GM11168 (cell line): ENCODE measurements around the gene MVB12B.

Experiments used
- in situ Hi-C: fragments of 300-500 bp; cut with MboI; formaldehyde crosslinking; loops from one replicate; pipeline ENCODE4 v1.12.0; 2022; ENCODE audit warnings: low sequenced_read_pairs; ENCODE audit not compliant: unreplicated experiment

The MVB12B gene

DNA sequence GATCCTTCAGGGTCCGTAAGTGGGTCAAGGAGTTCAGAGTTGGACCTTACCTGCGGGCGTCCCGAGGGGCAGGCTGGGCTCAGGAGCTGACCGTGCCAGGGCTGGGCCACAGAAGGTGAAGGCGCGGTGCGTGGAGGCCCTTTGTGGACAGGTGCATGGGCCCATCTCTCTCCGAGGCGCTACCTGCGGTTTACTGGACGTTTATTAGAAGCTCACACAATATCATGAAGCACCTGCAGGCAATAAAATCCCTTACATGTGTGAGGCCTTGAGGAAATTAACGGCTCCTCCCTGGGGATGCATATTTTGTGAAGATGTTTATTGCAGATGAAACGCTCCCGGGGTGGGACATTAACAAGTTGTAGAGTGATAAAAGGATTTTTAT lies 207.3 kb downstream of the MVB12B start:
- in situ Hi-C loops = no loop called here

GRCh38 chr9:126534431-126535186 lies 208.0 kb downstream of the MVB12B start:
- in situ Hi-C loops = no loop called here

GRCh38 chr9:126536131-126536530 lies 209.5 kb downstream of the MVB12B start:
- in situ Hi-C loops = no loop called here

DNA sequence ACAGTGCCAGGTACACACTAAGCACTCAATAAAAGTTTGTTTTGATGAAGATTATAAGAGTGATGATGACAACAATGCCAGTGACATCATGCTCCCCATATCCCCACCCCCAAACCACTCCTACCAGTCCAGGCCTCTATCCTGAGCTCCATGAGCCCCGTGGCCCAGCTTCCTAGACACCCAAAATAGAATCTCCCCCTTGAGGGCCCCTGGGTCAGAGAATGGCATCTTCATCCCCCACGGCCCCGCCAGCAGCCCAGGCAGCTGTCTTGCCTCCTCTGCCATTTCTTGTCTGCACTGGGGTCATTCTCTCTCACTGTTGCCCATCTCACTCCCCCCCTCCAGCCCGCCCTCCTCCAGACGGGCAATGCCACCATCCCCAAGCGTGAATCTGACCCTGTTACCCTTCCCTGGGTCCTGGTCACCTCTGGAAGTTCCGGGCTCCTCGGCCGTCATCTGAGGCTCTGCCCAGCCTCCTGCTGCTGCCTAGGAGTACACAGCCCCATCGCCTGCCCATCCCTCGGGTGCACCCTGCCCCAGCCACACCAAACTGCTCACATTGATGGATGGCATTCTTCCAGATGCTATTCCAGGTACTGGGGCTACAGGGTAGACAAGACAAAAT lies 210.3 kb downstream of the MVB12B start:
- in situ Hi-C loops = no loop called here

- in situ Hi-C loops = no loop called here
Observed at GRCh38 chr9:126538550-126538949, 211.9 kb downstream of the MVB12B start.

DNA sequence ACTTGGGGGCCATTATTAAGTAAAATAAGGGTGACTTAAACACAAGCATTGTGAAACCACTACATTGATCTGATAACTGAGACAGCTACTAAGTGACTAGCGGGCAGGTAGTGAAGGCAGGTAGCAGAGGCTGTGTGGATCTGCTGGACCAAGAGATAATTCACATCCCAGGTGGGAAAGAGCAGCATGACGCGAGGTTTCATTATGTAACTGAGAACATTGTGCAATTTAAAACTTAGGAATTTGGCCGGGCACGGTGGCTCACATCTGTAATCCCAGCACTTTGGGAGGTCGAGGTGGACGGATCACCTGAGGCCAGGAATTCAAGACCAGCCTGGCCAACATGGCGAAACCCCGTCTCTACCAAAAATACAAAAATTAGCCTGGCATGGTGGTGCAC lies 213.8 kb downstream of the MVB12B start:
- in situ Hi-C loops = loop anchor here (5.0 kb wide), 1 partner anchor 38 kb away; no protein-coding TSS in a partner anchor

DNA sequence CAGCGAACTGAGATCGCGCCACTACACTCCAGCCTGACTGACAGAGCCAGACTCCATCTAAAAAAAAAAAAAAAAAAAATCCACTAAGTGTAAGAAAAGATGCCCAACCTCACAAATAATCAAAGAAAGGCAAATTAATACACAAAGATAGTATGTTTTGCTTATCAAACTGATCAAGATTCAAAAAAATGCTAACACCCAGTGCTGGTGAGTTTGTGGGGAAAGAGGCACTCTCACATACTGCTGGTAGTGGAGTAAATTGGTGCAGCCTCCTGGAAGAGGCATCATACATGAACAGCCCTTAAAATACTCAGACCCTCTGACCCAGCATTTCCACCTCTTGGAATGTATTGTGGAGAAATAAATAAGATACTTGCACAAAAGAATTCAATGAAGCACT lies 216.9 kb downstream of the MVB12B start:
- in situ Hi-C loops = loop anchor here (5.0 kb wide), 1 partner anchor 41 kb away; no protein-coding TSS in a partner anchor

GRCh38 chr9:126545106-126545505 lies 218.5 kb downstream of the MVB12B start:
- in situ Hi-C loops = no loop called here

DNA sequence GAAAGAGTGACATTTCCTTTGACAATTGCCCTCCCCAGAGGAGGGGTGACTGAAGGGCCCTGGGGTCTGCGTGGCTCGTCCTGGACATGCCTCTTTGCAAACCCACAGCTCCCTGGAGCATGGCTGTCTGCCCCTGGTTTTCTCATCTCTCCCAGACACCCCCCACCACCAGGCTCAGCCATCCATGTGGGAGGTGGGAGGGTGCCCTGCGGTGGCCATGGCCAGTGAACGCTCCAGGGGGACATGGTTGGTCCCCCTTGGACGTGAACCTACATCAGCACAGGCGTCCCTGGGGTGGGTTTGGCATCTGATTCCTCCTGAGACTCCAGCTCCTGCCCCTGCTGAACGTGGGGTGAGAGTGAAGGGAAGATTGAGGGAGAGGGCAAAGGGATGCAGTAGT lies 219.4 kb downstream of the MVB12B start:
- in situ Hi-C loops = no loop called here

GRCh38 chr9:126548312-126548711 lies 221.7 kb downstream of the MVB12B start:
- in situ Hi-C loops = no loop called here

DNA sequence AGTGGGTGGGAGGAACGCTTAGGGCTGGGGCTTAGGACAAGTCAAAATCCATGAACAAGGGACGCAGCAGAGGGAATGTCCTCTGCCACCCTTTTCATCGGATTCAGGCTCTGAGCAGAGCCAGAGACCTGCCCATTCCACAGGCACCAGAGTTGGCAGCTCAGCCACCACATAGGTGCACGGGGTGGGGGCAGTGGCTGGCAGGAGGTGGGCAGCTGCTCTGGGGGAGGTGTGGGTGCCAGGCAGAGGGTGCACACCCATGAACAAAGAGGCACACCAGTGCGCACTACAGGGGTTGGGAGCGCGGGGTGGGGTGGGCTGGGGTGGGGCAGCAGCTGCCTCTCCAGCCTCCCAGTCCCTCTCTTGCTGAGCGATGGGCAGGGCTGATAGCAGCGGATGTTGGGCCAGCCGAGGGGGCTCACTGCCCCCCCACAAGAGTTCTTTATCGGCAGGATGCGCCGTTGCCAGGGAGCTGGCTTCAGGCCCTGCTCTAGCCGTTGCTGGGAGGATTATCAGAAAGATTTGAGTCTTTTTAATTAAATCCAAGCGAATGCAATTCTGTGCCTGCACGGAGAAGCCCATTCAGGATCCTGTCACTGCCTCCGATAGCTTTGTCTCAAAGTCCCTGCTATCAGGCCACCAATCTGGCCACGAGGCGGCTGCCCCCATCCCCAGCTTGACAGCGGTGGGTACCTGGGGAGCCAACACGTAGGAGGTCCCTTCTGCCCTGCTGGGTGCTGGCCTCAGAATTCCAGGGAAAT lies 222.8 kb downstream of the MVB12B start:
- in situ Hi-C loops = loop anchor here (10.0 kb wide), 1 partner anchor 245 kb away; no protein-coding TSS in a partner anchor

DNA sequence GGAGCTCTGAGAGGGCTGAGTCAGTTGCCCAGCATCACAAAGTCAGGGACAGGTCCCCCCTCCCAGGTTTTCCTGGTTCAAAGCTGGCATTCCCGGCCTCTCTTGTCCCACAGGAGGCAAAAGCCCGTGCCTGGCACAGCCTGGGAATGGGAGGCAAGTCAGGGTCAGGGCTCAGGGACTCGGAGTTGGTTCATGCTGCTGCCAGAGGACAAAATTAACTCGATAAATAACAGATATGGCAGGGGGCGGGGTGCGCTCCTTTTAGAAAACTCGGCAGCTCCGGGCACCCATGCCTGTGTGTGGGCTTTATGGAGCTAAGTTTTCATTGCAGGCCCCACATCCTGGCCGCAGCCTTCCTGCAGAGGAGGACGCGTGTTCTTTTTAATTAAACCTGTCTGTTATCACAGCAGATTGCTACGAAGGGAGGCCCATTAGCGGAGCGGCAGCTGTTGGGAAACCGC lies 224.3 kb downstream of the MVB12B start:
- in situ Hi-C loops = loop anchor here (10.0 kb wide), 1 partner anchor 246 kb away; no protein-coding TSS in a partner anchor

DNA sequence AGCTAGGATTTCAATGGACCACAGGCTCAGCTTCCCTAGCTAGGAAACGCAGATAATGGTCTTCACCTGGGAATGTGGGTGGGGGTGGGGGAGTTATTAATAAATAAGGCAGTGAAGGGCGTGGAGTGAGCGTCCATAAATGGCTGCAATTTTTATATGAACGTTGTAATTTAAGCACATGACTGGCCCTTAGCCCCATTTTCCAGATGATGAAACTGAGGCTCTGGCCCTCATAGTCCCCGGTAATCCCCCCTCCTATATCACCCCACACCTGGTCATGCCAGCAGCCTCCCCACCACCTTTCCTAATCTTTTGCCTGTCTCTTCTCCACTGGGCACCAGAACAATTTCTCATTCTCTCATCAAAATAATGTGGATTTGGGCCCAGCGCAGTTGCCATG lies 225.2 kb downstream of the MVB12B start:
- in situ Hi-C loops = loop anchor here (10.0 kb wide), 1 partner anchor 247 kb away; no protein-coding TSS in a partner anchor

DNA sequence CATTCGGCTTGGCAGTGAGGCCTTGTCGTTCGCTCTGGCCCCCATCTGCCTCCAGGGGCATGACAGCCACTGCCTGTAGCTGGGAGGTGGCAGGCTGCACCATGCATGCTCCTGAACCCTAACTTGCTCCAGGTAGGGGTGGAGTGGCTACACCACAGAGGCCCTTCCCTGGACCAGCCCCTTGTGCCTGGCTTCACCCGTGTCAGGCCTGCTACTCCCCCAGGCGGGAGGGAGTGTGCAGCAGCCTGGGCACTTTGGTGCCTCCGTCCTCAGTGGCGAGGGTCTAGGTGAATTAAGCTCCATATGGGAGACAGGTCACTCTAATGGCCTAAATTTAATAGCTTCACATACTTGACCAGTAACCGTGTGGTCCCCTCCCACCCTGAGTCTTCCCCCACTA lies 227.7 kb downstream of the MVB12B start:
- in situ Hi-C loops = loop anchor here (10.0 kb wide), 1 partner anchor 249 kb away; no protein-coding TSS in a partner anchor

DNA sequence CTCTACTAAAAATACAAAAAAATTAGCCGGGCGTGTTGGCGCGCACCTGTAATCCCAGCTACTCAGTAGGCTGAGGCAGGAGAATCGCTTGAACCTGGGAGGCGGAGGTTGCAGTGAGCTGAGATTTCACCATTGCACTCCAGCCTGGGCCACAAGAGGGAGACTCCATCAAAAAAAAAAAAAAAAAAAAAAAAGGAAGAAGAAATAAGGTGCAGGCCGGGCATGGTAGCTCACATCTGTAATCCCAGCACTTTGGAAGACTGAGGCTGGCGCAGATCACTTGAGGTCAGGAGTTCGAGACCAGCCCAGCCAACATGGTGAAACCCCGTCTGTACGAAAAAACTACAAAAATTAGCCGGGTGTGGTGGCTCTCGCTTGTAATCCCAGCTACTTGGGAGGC lies 228.8 kb downstream of the MVB12B start:
- in situ Hi-C loops = loop anchor here (10.0 kb wide), 1 partner anchor 251 kb away; no protein-coding TSS in a partner anchor
